NK-92 treated with Interleukin-12 subunit alpha and Interleukin-12 subunit beta, amount 100 ng/mL, for 24 hours (cell line): ENCODE results near the gene F12.
A peak's percentile ranks its signal among the peaks of the same experiment; 100 is the strongest.

Source experiments
- DNase-seq: peaks from one replicate; lab custom pipeline; 2025; lab: John Stamatoyannopoulos, UW

Gene F12

DNA sequence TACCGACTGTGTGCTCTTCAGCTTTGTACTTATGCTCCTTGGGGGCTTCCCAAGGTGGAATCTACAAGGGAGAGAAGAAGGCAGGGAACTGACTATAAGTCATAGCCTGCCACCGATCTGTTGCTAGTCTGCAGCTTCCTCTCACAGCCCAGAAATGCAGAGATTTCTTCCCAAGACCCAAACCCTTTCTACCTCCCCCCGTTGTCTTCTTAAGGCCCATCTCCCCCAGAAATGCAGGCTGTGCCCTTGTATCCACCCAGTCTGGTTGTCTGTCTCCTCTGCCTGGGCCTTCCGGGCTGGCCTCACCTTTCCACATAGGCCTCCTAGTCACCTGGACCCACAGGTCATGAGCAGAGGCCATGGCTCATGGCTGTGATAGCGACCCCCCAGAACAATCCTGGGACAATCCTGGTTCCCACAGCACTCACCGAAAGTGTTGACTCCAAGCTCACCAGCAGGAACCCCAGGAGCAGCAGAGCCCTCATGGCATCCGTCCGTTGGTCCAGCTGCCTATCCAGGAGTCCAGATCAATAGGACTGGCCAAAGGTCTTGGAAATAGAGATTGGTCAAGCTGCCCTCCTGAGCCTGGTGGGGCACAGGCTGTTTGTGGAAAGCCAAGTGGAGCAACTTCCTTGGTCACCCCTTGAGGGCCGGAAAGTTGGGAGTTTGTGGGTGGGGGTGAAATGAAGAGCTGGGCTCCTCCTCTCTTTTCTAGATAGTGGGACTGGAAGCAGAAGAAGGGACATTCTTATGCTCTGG is at the start of gene F12:
Gene F12 (minus strand): TSS at position 522 of the 759 bp plus-strand sequence. CDS start 37 bp downstream, at position 485.
- no peak for DNase-seq

DNA sequence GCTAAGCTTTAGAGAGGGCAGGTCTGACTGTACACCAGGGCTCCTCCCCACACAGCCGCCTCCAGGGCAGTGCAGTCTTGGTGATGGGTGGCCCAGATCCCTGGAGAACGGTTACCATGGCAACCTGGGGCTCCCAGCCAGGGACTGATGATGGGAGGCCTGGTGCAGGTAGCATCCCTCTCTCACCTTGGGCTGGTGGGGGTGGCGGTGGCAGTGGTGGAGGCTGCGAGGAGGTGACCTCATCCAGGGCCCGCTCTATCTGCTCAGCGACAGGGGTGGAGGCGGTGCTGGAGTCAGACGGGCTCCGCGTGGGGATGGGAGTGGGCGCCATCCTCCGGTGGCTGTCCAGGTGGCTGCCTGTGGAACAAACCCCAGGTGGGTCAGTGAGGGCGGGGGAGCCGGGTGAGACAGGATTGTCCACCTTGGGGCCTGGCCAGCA is 49.6 kb upstream of the F12 start:
- DNase-seq, result no peak

DNA sequence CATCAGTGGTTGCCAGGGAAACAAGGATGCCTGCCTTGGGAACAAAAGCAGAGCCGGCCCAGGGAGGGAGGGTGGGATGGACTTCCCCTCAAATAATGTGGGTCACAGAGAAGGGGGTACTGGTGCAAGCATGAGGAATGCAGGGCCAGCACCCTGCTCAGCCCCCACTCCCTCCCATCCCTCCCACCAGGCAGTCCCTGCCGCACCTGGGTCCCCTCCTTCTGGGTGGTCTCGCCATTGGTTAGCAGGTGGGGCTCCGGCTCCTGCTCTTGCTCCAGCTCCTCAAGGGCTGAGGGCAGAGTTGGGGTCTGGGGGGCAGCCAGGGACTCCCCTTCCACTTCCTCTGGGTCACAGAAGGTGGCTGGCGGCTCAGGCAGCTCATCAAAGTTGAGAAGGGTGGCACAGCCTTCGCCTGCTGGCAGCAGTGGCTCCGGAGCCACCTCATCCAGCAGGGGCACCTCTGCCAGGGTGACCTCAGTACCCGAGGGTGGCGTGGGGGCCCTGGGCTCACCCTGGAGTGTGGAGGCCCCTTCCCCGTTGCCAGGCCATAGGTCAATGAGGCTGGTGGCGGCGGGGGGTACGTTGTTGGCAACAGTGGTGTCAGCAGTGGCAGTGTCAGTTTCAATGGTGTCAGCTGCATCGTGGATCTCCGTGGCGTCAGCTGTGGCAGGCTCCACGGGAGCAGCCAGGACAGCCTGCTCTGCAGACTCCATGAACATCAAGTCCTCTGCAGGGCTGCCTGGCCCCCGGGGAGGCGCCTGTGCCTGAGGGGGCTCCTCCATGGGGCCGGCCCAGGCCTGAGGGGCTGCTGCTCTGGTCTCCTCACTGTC is 48.7 kb upstream of the F12 start:
- no peak for DNase-seq

DNA sequence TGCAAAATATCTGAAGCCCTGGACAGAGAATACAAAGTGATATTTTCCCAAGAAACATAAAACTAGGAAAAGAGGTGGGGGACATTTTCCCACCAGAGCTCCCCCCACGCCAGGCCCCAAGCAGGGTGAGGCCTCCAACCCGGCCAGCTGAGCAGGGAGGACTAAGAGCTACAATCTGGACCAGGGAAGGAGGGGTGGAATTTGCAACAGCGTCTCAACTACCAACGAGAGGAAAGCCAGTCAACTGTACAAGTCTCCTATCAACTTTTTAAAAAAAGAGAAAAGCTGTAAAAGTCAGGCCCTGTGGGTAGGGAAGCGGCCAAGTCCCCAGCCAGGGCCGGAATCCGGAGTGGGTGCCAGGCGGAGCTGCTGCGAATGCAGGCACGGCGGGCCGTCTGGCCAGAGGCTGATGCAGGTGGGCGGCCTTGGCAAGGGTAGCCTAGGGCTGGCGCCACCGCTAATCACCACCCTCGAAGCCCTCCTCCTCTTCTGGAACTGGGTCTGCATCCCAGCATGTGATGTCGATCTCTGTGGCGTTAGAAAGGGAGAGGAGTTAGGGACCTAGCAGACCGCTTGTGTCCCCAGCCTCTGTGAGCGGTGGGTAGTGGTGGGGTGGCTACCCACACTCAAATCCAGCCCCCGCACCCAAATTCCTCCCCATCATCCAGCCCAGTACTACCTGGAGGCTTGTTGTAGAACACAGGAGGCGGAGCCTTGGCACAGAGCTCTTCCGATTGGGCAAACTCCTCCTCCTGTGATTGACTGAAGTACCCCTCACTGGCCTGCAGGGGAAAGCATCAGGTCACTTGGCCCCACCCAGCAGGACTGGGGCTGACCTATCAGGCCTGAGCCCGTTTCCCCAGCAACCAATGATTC is 47.9 kb upstream of the F12 start:
- peak; percentile 42 for DNase-seq

DNA sequence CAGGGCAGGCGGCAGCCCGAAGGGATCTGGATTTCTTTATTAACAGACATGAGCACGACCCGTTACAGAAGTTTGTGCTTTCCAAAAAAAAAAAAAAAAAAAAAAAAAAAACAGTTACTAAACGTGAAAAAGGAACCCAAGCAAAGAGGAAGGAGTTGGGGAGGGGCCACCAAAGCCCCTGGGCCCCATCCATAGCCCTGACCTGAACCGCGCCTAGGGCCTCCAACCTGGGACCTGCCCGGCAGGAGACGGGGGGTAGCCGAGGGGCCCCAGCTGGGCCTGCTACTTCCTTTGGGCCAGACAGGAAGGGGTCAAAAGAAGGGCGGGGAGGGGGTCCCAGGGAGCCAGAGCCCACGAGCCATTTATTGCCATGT is 47.2 kb upstream of the F12 start:
- no peak for DNase-seq

DNA sequence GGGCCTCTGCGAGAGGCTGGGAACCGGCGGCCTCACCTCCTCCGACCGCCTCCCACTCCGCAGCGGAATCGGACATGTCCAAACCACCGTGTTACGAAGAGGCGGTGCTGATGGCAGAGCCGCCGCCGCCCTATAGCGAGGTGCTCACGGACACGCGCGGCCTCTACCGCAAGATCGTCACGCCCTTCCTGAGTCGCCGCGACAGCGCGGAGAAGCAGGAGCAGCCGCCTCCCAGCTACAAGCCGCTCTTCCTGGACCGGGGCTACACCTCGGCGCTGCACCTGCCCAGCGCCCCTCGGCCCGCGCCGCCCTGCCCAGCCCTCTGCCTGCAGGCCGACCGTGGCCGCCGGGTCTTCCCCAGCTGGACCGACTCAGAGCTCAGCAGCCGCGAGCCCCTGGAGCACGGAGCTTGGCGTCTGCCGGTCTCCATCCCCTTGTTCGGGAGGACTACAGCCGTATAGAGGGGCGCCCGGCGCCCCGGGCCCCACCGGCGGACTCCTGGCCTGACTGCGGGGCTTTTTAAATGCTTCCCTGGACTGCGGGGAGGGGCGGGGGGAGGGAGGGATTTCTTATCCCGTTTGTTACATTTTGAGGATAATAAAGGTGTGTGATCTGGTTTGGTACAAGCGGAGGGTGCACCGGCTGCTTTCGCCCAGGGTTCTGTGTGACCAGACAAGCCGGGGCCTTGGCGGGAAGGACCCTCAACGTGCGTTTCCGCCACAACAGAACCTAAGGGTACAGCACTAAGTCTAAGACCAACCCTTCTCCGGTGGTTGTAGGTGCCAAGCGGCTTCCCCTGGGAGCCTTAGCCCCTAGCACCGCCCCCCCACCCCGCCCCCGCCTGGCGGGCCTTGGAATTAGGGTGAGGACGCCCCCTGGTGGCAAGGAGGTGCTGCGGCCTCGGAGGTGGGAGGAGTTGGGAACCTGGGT is 46.6 kb upstream of the F12 start:
- DNase-seq, result peak; percentile 89

DNA sequence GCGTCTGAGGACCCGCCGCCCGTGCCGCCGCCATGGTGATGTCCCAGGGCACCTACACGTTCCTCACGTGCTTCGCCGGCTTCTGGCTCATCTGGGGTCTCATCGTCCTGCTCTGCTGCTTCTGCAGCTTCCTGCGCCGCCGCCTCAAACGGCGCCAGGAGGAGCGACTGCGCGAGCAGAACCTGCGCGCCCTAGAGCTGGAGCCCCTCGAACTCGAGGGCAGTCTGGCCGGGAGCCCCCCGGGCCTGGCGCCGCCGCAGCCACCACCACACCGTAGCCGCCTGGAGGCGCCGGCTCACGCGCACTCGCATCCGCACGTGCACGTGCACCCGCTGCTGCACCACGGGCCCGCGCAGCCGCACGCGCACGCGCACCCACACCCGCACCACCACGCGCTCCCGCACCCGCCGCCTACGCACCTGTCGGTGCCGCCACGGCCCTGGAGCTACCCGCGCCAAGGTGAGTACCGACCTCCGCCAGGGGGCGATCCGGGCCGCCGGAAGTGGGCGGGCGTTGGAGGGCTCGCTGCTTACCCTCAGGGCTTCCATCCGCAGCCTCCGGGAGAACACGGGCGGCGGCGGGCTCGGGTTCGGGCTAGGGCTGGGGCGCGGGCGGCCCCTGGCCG is 45.8 kb upstream of the F12 start:
- peak; percentile 88 for DNase-seq

DNA sequence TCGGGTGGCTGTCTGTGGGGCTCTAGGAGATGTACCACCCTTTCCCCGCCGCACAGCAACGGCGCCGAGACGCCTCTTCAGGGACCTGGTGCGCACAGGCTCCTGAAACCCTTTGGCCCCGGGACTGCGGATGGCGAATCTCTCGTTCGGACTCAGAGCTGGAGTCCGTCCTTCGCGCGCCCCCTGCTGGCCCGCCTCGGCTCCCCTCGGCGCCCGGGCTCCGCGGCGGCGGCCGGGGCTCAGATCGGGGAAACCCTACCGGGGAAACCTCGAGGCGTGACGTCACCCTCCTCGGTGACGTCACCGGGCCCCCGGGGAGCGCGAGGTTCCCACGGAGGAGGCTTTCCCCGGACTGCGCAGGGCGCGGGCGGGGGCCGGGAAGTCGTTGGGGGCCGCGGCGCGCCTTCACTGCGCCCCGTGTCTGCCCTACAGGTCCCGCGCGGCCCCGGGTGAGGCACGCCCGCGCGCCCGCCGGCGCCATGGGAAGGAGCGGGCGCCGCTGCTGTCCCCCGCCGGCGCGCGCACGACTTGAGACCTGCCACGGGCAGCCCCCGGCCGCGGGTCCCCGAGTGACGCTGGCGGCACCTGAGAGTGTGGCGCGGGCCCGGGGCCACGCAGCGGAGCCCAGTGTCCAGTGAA is 45.2 kb upstream of the F12 start:
- DNase-seq, result peak; percentile 85

DNA sequence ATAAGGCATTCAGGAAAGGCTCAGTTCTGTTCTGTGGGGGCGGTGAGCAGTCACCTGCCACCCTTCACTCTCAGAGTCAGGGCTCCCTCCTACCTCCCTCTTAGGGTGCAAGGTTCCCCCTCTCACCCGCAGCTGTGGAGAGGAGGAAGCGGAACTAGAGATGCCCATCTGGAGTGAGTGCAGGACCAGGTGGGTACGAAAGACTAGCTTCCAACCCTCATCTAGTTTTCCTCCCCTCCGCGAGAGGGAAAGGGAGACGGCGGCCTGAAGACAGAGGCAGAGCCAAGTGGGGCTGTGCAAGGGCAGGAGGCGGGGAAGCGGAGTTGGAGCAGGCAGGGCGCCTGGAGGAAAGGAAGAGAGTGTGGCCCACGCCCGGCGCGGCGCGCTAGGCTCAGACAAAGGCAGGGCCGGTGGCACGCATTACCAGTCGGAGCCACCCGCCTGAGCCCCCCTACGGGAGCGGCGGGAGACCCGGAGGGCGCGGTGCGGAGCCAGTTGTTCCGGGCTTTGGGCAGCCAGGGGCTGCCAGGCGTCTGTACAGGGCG is 44.6 kb upstream of the F12 start:
- DNase-seq, result no peak

DNA sequence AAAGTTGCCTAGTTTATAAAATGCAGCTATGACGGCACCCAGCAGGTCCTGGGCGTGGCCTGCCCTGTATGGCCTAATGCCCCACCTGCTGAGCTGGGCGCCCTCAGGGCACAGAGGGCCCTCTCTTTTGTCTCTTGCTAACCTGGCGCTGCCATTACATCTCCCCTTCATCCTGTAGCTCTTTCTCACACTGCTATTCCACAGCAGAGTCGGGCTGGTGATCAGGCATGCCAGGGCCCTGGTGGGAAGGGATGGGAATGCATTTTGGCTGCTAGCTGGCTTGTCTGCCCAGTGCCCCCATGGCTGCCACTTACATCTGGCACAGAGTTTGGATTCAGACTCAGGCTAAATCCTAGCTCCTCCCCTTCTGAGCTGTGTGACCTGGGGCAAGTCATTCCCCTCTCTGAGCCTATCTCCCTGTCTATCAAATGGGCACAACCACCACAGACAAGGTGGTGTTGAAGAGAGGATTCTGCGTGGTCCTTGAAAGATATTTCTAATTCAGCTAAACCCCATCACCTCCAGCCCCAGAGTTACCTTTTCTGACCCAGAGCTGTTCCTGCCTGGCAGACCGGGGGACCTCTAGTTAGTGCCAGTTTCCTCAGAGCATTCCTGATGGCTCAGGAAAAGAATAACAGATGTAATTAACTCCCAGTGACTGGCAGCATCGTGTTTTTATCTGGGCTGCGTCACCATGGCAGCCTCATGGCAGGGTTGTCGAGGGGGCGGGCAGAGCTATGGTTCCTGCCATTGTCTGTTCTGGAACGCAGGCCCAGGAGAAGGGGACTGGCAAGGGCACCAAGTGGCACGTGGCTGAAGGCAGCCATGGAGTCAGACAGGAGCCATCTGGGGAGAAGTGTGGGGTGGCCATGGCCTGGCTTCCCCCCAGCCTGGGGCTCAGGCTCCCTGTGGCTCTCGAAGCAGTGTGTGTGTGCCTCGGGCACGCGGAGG is 43.6 kb upstream of the F12 start:
- DNase-seq, result no peak

DNA sequence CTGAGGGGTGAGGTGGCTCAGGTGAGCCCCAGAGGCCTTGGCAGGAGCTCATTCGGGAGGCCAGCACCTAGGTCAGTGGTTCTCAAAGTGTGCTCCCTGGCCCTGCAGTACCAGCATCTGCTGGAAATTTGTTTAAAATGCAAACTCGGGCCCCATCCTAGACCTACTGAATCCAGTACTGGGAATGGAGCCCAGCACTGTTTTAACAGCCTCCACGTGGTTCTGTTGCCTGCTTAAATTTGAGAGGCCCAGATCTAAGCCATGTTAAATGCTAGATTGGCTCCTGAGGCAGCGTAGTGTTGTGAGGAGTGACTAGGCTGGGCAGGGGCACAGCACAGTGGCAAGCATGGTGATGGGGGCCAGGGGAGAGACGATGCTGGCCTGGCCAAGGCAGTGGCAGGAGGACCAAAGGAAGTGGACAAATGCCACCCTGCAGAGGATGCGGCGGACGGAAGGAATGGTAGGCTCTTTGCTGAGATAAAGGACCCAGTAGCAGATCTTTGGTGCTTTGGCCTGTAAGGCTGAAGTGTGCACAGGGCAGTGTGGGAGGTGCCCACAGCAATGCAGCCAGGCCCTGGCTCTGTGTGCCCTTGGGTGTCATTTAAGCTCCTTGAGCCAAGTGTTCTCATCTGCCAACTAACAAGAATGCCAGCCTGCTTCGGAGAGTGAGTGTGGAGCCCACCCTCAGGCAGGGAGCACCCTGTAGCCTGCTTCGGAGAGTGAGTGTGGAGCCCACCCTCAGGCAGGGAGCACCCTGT is 41.5 kb upstream of the F12 start:
- DNase-seq, result no peak

DNA sequence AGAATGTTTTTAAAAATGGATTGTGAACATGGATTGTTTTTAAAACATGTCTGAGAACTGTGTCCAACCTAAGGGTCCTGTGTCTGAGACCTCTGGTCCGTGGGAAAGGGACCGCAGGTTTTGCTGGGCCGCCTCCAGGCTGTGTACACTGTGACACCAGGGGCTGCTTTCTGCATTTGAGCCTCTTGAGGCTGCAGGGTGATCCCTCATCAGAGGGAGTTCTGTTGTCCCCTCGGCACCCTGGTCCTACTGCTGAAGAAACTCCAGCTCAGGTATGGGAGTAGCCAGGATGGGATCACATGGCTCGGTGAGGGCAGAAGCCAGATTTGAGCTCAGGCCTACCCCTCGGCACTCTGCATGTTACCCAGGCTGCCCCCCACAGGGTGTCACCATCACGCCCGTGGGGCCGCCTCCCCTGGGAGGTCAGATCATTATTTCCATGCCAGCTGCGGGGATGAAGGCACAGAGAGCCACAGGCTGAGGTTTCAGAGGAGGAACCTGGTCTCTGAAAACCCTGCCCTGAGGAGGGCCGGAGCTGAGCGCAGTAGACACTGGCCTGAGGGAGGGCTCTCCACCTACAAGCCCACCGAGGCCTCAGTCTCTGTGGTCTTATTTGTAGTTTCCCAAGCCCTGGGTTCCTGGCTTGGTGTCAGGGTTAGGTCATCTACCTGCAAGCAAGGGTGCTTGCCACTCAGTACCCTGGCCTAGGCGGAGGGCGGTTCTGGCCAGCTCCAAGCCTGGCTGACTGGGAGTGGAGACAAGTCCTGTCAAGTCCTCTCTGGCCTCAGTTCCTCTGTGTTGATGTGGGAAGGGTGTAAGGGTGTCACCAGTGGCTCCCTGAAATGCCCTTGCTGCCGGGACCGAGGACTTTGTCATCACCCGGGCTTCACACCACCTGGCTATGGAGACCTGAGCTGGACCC is 40.0 kb upstream of the F12 start:
- DNase-seq, result no peak

DNA sequence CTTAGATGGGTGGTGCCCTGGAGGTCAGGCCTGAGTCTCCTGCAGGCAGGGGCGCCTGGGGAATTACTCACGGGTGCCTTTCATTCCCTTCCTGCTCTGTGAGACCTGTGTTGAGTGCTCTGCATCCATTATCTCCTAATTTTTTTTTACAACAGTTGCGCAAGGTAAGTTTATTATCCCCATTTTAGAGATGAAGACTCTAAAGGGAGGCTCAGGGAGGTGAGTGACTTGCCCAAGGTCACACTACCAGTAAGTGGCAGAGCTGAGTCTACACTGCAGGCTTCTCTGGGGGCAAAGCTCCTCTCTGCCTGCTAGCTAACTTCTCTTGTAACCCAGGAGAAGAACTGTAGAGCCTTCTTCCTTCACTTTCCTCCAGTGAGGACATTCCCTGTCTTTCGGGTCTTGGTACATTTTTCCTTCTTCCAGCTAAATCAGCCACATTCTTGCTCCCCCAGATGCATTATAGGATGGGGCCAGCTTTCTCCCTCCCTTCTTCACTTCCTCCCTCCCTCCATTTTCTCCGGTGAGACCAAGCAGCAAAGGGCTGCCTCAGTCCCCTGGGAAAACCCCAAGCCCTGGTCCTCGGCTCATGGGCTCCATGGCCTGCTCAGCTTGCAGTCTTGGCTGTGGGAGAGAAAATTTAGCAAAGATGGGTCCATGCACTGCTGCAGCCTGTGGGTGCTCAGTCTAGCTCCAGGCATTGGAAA is 39.0 kb upstream of the F12 start:
- no peak for DNase-seq

DNA sequence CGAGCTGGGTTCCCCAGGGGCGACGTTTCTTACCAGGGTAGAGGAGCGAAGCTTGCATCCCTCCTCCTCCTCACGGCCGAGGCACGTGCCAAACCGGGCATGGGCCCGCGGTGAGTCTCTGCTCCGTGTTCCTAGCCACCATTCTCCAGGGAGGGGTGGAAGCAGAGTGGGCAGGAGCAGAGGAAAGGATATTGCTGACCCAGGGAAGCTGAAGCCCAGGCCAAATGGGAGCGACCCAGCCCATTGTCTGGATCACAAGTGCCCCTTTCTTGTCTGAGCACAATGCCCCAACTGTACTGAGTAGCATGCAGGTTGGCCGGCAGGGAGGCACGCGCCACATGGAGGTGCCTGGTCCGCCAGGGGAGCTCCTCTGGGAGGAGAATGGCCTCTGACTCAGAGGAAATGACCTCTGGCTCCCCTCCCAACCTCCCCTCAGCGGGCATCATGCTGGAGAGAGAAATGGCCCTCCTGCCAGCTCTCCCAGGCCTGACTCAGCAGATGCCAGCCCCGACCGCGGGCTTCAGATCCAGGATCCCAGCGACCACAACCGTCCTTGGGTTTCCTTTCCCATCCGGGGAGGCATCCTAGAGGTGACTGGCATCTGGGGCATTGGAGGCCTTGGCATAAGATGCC is 38.4 kb upstream of the F12 start:
- DNase-seq, result no peak

DNA sequence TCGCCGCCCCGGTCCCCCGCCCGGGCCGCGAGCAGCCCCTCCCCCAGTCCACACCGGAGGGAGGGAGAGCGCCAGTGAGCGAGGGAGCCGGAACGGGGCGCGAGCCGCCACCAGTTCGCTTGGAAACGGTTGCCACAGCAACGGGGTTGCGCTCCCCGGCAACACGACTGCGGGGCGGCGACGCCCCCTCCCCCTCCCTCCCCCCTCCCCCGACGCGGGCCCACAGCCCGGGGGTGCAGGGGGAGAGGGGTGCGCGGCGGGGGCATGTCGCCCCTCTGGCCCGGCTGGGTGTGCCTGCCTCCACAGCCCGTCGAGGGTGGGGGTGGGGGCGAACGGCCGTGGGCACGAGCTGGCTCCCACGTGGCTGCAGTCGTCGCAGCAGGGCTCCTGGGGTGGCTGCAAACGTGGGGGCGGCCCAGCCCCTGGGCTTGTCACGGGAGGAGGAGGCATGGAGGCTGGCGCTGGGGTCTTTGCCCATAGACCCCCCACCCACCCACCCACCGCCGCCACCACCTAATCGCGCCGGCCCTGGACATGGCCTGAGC is 37.8 kb upstream of the F12 start:
- DNase-seq, result no peak
